H1 (cell line): ENCODE results near the gene CPNE4. TPM values are rescaled to one million over a fixed set of nuclear protein-coding genes. Genes with fewer than 3 reads are reported as not detected.

ENCODE experiments used
- CTCF ChIA-PET: fragments of 300-600 bp; sonication (Branson Sonifier 250); formaldehyde crosslinking; loops from one replicate; lab custom pipeline; 2021; ENCODE audit not compliant: partially characterized antibody; lab: Charles Lee
- POLR2A ChIA-PET: fragments of 300-600 bp; sonication (Branson Sonifier 250); formaldehyde crosslinking; loops from one replicate; lab custom pipeline; 2021; ENCODE audit warnings: inconsistent platforms; ENCODE audit not compliant: partially characterized antibody; lab: Charles Lee
- DNase-seq, 2 experiments: peaks; one replicate each; pipeline versions ENCODE4 v3.0.0 to v3.0.0-alpha.2; 2010 to 2022; ENCODE audit warnings: low spot score in 2 of 2, low read depth in 1 of 2, mixed read lengths in 1 of 2
- FAIRE-seq: peaks from 2 replicates; lab custom pipeline; 2011; peaks lifted over from hg19 to GRCh38; lab: Jason Lieb, UNC
- H2AFZ ChIP-seq: 2 replicates; pipeline ENCODE4 v1.8.1; 2012; ENCODE audit warnings: low read length, inconsistent platforms
- H2AK5ac ChIP-seq: 2 replicates; pipeline ENCODE4 v1.6.1; 2013; ENCODE audit warnings: low read depth, low read length
- H2BK120ac ChIP-seq: replicated peaks from 2 replicates; pipeline ENCODE3; 2013; ENCODE audit warnings: low read depth, low read length, inconsistent platforms
- H2BK12ac ChIP-seq: 2 replicates; pipeline ENCODE4 v1.6.1; 2013; ENCODE audit warnings: low read depth, low read length
- H2BK15ac ChIP-seq: 2 replicates; pipeline ENCODE4 v1.6.1; 2013; ENCODE audit warnings: low read length
- H2BK20ac ChIP-seq: 2 replicates; pipeline ENCODE4 v1.6.1; 2013; ENCODE audit warnings: low read length
- H2BK5ac ChIP-seq: 2 replicates; pipeline ENCODE4 v1.6.1; 2013; ENCODE audit warnings: low read depth, low read length
- H3K14ac ChIP-seq: 2 replicates; pipeline ENCODE4 v1.6.1; 2013; ENCODE audit warnings: inconsistent platforms; ENCODE audit not compliant: insufficient read length
- H3K18ac ChIP-seq: 2 replicates; pipeline ENCODE4 v1.6.1; 2013; ENCODE audit warnings: low read length; ENCODE audit errors: extremely low read depth
- H3K23ac ChIP-seq: 2 replicates; pipeline ENCODE4 v1.6.1; 2013; ENCODE audit warnings: inconsistent platforms; ENCODE audit not compliant: insufficient read length
- H3K23me2 ChIP-seq: 2 replicates; pipeline ENCODE4 v1.6.1; 2013; ENCODE audit warnings: low read depth, low read length
- H3K27ac ChIP-seq: 2 replicates; pipeline ENCODE4 v1.6.1; 2011; ENCODE audit warnings: low read depth, low read length, inconsistent platforms
- H3K27me3 ChIP-seq, 4 experiments: replicated peaks in 1 of 4; 1 replicate in 1 of 4; 2 replicates in 3 of 4; pipeline versions ENCODE4 v1.6.1 to v1.8.1; 2011 to 2013; ENCODE audit warnings: low read length in 3 of 4, mild to moderate bottlenecking in 3 of 4, inconsistent platforms in 2 of 4, mixed read lengths in 2 of 4, moderate library complexity in 1 of 4; ENCODE audit not compliant: control insufficient read depth in 3 of 4, insufficient read depth in 3 of 4; ENCODE audit errors: extremely low read depth in 1 of 4
- H3K36me3 ChIP-seq, 4 experiments: 2 replicates each; pipeline versions ENCODE4 v1.6.1 to v1.8.1; 2011 to 2013; ENCODE audit warnings: mild to moderate bottlenecking in 4 of 4, low read length in 3 of 4, moderate library complexity in 2 of 4, control low read depth in 1 of 4, inconsistent platforms in 1 of 4; ENCODE audit not compliant: insufficient read depth in 4 of 4, control insufficient read depth in 2 of 4
- H3K4ac ChIP-seq: replicated peaks from 2 replicates; pipeline ENCODE3; 2013; ENCODE audit warnings: low read length, low read depth, mixed read lengths, inconsistent platforms; ENCODE audit not compliant: insufficient read length
- H3K4me1 ChIP-seq, 4 experiments: replicated peaks in 1 of 4; 1 replicate in 1 of 4; 2 replicates in 3 of 4; pipeline versions ENCODE4 v1.6.1 to v1.8.1; 2011 to 2013; ENCODE audit warnings: low read length in 3 of 4, inconsistent platforms in 2 of 4, mixed read lengths in 1 of 4; ENCODE audit not compliant: insufficient read depth in 4 of 4, control insufficient read depth in 3 of 4
- H3K4me2 ChIP-seq, 2 experiments: 2 replicates each; pipeline versions ENCODE4 v1.6.1 to v1.8.1; 2011 to 2013; ENCODE audit warnings: low read depth in 2 of 2, low read length in 2 of 2, control low read depth in 1 of 2, inconsistent platforms in 1 of 2, mild to moderate bottlenecking in 1 of 2; ENCODE audit not compliant: insufficient read depth in 1 of 2
- H3K4me3 ChIP-seq, 4 experiments: fragments of 200-600, 300-600 bp in 1 of 4; sonication (generic), shearing (Covaris generic), sonication (Bioruptor Twin) in 1 of 4; 2 replicates each; pipeline versions ENCODE4 v1.5.1 to v1.8.1; 2011 to 2016; ENCODE audit warnings: low read length in 4 of 4, low read depth in 3 of 4, control low read depth in 2 of 4, inconsistent platforms in 2 of 4, mild to moderate bottlenecking in 2 of 4, mixed read lengths in 1 of 4, moderate library complexity in 1 of 4; ENCODE audit not compliant: insufficient read depth in 2 of 4; ENCODE audit errors: extremely low read depth in 1 of 4
- H3K56ac ChIP-seq: replicated peaks from 2 replicates; pipeline ENCODE3; 2013; ENCODE audit warnings: low read depth, mild to moderate bottlenecking, mixed read lengths, low read length, inconsistent platforms; ENCODE audit not compliant: insufficient read length
- H3K79me1 ChIP-seq: 2 replicates; pipeline ENCODE4 v1.6.1; 2013; ENCODE audit warnings: low read depth, low read length, control low read depth
- H3K79me2 ChIP-seq, 2 experiments: 2 replicates each; pipeline versions ENCODE4 v1.6.1 to v1.8.1; 2012 to 2013; ENCODE audit warnings: low read length in 2 of 2, mild to moderate bottlenecking in 2 of 2, inconsistent platforms in 1 of 2; ENCODE audit not compliant: insufficient read depth in 2 of 2, control insufficient read depth in 1 of 2
- H3K9ac ChIP-seq, 4 experiments: replicated peaks in 1 of 4; 1 replicate in 1 of 4; 2 replicates in 3 of 4; pipeline versions ENCODE4 v1.6.1 to v1.8.1; 2011 to 2013; ENCODE audit warnings: low read depth in 3 of 4, low read length in 3 of 4, control low read depth in 2 of 4, mild to moderate bottlenecking in 2 of 4, moderate library complexity in 2 of 4, inconsistent platforms in 1 of 4; ENCODE audit errors: extremely low read depth in 1 of 4
- H3K9me3 ChIP-seq, 2 experiments: 2 replicates each; pipeline versions ENCODE4 v1.6.1 to v1.8.1; 2012 to 2013; ENCODE audit warnings: mild to moderate bottlenecking in 2 of 2, moderate library complexity in 2 of 2, control low read depth in 1 of 2, inconsistent platforms in 1 of 2, low read depth in 1 of 2, low read length in 1 of 2, mixed read lengths in 1 of 2; ENCODE audit not compliant: insufficient read depth in 2 of 2
- H4K20me1 ChIP-seq, 2 experiments: replicated peaks in 1 of 2; 2 replicates each; pipeline versions ENCODE3 to v1.8.1; 2011 to 2013; ENCODE audit warnings: inconsistent platforms in 2 of 2, low read length in 2 of 2, mild to moderate bottlenecking in 1 of 2; ENCODE audit not compliant: insufficient read depth in 2 of 2, control insufficient read depth in 1 of 2
- H4K5ac ChIP-seq: 2 replicates; pipeline ENCODE4 v1.6.1; 2013; ENCODE audit warnings: low read length, low read depth, mixed read lengths, inconsistent platforms; ENCODE audit not compliant: insufficient read length
- H4K8ac ChIP-seq: 2 replicates; pipeline ENCODE4 v1.8.0; 2013; ENCODE audit warnings: mild to moderate bottlenecking, moderate library complexity, low read length, inconsistent platforms; ENCODE audit not compliant: insufficient read depth; ENCODE audit errors: extremely low read depth
- H4K91ac ChIP-seq: replicated peaks from 2 replicates; pipeline ENCODE3; 2013; ENCODE audit warnings: low read length, mixed read lengths, inconsistent platforms; ENCODE audit not compliant: insufficient read length
- ASH2L ChIP-seq: fragments of 200-600, 300-600 bp; sonication (generic); IDR thresholded peaks from one replicate; pipeline ENCODE4 v1.7.1; 2017; ENCODE audit warnings: low read length
- BRCA1 ChIP-seq: IDR thresholded peaks from 2 replicates; pipeline ENCODE4 v1.6.1; 2012; ENCODE audit warnings: low read depth, low read length, improper control_type of control experiment
- CBX5 ChIP-seq: fragments of 300-800, 300-1000 bp; sonication (generic); IDR thresholded peaks from 2 replicates; pipeline ENCODE4 v1.7.1; 2016; ENCODE audit warnings: antibody characterized with exemption, low read length, low read depth
- GTF2F1 ChIP-seq: IDR thresholded peaks from 2 replicates; pipeline ENCODE4 v1.6.1; 2012; ENCODE audit warnings: low read depth, low read length, improper control_type of control experiment, borderline replicate concordance
- HDAC2 ChIP-seq, 2 experiments: fragments of 300-600 bp in 1 of 2; sonication (generic) in 1 of 2; IDR thresholded peaks; 2 replicates each; pipeline ENCODE4 v1.6.1; 2011 to 2012; ENCODE audit warnings: low read depth in 2 of 2, low read length in 2 of 2, mild to moderate bottlenecking in 2 of 2, moderate library complexity in 2 of 2, borderline replicate concordance in 1 of 2, inconsistent platforms in 1 of 2
- JUN ChIP-seq: IDR thresholded peaks from 2 replicates; pipeline ENCODE4 v1.6.1; 2011; ENCODE audit warnings: low read depth, mild to moderate bottlenecking, improper control_type of control experiment, low read length
- KDM5A ChIP-seq: fragments of 200-600 bp; IDR thresholded peaks from 2 replicates; pipeline ENCODE4 v1.7.1; 2012; ENCODE audit warnings: mild to moderate bottlenecking, low read length, inconsistent platforms, mixed read lengths
- MAFK ChIP-seq: IDR thresholded peaks from 2 replicates; pipeline ENCODE4 v1.6.1; 2012; ENCODE audit warnings: low read depth, mild to moderate bottlenecking, improper control_type of control experiment, low read length
- RBBP5 ChIP-seq: IDR thresholded peaks from 2 replicates; pipeline ENCODE4 v1.7.1; 2012; ENCODE audit warnings: low read depth, mild to moderate bottlenecking, inconsistent platforms, low read length, moderate library complexity, borderline replicate concordance
- RXRA ChIP-seq: IDR thresholded peaks from 2 replicates; pipeline ENCODE4 v1.6.1; 2011; ENCODE audit warnings: low read depth, mild to moderate bottlenecking, low read length, moderate library complexity; ENCODE audit not compliant: insufficient read depth
- SP4 ChIP-seq: IDR thresholded peaks from 2 replicates; pipeline ENCODE4 v1.6.1; 2012; ENCODE audit warnings: low read length, inconsistent platforms
- SUZ12 ChIP-seq: fragments of 200-600 bp; sonication (generic); IDR thresholded peaks from 2 replicates; pipeline ENCODE4 v1.6.1; 2012; ENCODE audit warnings: mild to moderate bottlenecking, inconsistent platforms, low read length, moderate library complexity, mixed read lengths
- TBP ChIP-seq: IDR thresholded peaks from 2 replicates; pipeline ENCODE4 v1.6.1; 2011; ENCODE audit warnings: low read depth, low read length, improper control_type of control experiment
- TEAD4 ChIP-seq: IDR thresholded peaks from 2 replicates; pipeline ENCODE4 v1.6.1; 2012; ENCODE audit warnings: low read depth, low read length, inconsistent platforms, mixed read lengths
- YY1 ChIP-seq: IDR thresholded peaks from 2 replicates; pipeline ENCODE4 v1.6.1; 2011; ENCODE audit warnings: low read depth, mild to moderate bottlenecking, low read length
- WGBS, 2 experiments: shearing (Covaris generic) in 1 of 2; methylation state at CpG; one replicate each; pipeline versions ENCODE4 v1.1.6 to v1.1.7; 2013 to 2015; ENCODE audit warnings: low lambda C conversion rate in 2 of 2, mixed read lengths in 2 of 2, inconsistent platforms in 1 of 2, low coverage in 1 of 2, missing lambda C conversion rate in 1 of 2; ENCODE audit not compliant: insufficient replicate concordance in 2 of 2, insufficient coverage in 1 of 2, insufficient read length in 1 of 2; ENCODE audit errors: extremely low coverage in 1 of 2, missing lambda C conversion rate in 1 of 2; 5-methylcytosine and 5-hydroxymethylcytosine counted together
- polyA plus RNA-seq, 7 experiments: library from polyadenylated mRNA; depleted of rRNA in 3 of 7; stranded (reverse) in 5 of 7; unstranded in 2 of 7; fragments of >200 nt in 5 of 7; fragments of 200-250 nt in 2 of 7; gene quantifications; 1 replicate in 5 of 7; 2 replicates in 1 of 7; 4 replicates in 1 of 7; pipeline versions ENCODE4 v1.2.1 to v1.2.3, GENCODE V29; 2011 to 2013; ENCODE audit warnings: missing spikeins in 2 of 7, mixed read lengths in 2 of 7
- total RNA-seq: library from RNA; stranded (reverse); fragmentation: NEBNext Ultra II Directional; extraction: Animal tissue kit (Norgen Biotek cat#: 25700); gene quantifications from 2 replicates; pipeline ENCODE4 v1.2.1, GENCODE V29; 2021

CPNE4 gene
- total and polyA plus RNA-seq, 2 of the 8 experiments (the other 6 are each of a cell fraction or from before 2014, with no cell fraction given) = 0.82 to 3.8 TPM

- Histone ChIP-seq H3K9ac (no peak overlapping the region; a peak in 1 of 7 replicates), H3K36me3 (no peaks in the 10 kb centered on the region), H4K91ac (peak overlapping the region; percentile 26), H2BK20ac (0 out of 2 replicates have a peak overlapping the region, but pooled peaks have one; percentile 28), H3K23me2 (no peaks in the 10 kb centered on the region; the same call in 1 of the 2 replicates), H3K14ac (peak overlapping the region; percentile 52), H3K27ac (no peak overlapping the region), H3K18ac (no peak overlapping the region; the same call in 1 of the 2 replicates), H2BK15ac (no peak overlapping the region), H3K56ac (no peak overlapping the region), H3K27me3 (no peaks in the 10 kb centered on the region), H4K8ac (no peak overlapping the region), H3K4me1 (peaks cover 0 to 24% (median 19%) of the 10 kb centered on the region in 4 experiments; a peak in 6 of 7 replicates), H3K9me3 (no peaks in the 10 kb centered on the region), H2BK120ac (peak overlapping the region; percentile 18), H3K4me2 (0 out of 4 replicates have a peak overlapping the region, but pooled peaks of 1 of the 2 experiments have one; percentile 12), H3K79me2 (no peaks in the 10 kb centered on the region), H2AFZ (no peak overlapping the region; the same call in 1 of the 2 replicates), H4K5ac (no peak overlapping the region), H4K20me1 (no peaks in the 10 kb centered on the region), H3K79me1 (no peaks in the 10 kb centered on the region), H2AK5ac (0 out of 2 replicates have a peak overlapping the region, but pooled peaks have one; percentile 67), H3K23ac (no peak overlapping the region), H2BK12ac (peak overlapping the region; percentile 63; the same call in 1 of the 2 replicates), H3K4ac (no peak overlapping the region), H2BK5ac (peak overlapping the region; percentile 42; the same call in 1 of the 2 replicates), H3K4me3 (no peak overlapping the region)
- CTCF ChIA-PET = no interaction called here
- DNase-seq = no peak
- WGBS, 2 experiments = 79% methylated on average over 2 of the region's 2 CpGs; no CpG with 5 or more reads in 1 of the 2 experiments
- FAIRE-seq = no peak
- POLR2A ChIA-PET = interaction anchor here (0.7 kb wide), 1 partner anchor 77 kb away, joined by 3 read pairs; no protein-coding TSS in a partner anchor
- TF ChIP-seq GTF2F1 (no peak), RXRA (no peak), TEAD4 (no peak), CBX5 (no peak), SP4 (no peak), YY1 (no peak), MAFK (no peak), JUN (no peak), SUZ12 (no peak), BRCA1 (no peak), TBP (no peak), ASH2L (no peak), RBBP5 (no peak), KDM5A (no peak), HDAC2 (IDR thresholded peaks at IDR 0.05; ENCODE audit: borderline replicate concordance in 1 of 2, low read depth in 2 of 2, low read length in 2 of 2) (no peak)
These were observed 122.6 kb downstream of the CPNE4 start for GRCh38 chr3:131912255-131912654.
